ENCODE measurements around the gene PROK1. TPM values are rescaled to one million over a fixed set of nuclear protein-coding genes. Genes with fewer than 3 reads are reported as not detected.
A peak's percentile ranks its signal among the peaks of the same experiment; 100 is the strongest.
"Not testable (repeated sequence)": the region's sequence is repeated elsewhere in the genome, so short reads cannot be mapped to it uniquely, and the experiment has no call there.

PROK1 gene, protein sequence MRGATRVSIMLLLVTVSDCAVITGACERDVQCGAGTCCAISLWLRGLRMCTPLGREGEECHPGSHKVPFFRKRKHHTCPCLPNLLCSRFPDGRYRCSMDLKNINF
- not detected in 2 replicates for total RNA-seq (2014; rRNA removed; shearing (Covaris generic))

DNA sequence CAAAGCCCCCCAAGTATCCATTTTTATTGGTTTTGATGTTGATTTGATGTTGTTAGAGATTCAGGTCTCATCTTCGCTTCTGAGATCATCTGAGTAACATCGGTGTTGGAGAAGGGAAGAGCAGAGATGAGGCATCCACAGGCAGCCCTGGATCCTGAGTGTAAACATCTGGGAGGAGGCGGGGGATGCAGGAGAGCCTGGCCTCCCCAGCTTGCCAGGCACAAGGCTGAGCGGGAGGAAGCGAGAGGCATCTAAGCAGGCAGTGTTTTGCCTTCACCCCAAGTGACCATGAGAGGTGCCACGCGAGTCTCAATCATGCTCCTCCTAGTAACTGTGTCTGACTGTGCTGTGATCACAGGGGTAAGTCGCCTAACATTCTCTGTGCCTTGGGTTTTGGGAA lies at the start of gene PROK1:
PROK1 (plus strand) TSS at position 221 of the 400 bp plus-strand sequence; CDS start at position 289, 68 bp downstream.
- DNase-seq (ENCODE audit: low spot score), result no peak

DNA sequence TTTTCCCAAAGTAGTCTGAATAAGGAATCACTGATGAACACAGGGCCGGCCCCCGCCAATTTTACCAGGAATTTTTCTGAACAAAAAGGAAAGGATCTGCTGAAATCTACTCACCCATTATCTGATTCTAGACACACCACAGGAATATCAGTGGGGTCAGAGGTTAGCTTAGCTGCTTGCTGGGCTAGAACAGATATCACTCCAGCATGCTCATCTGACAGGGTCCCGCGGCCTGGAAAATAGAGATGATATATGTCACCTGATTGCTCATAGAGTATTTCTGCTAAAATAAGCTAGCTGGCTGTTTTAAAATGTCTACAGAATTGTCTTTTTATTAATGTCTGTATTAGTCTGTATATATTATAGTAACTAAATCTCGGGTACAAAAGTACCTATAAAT lies 47.1 kb upstream of the PROK1 start:
- DNase-seq (ENCODE audit: low spot score), result no peak

DNA sequence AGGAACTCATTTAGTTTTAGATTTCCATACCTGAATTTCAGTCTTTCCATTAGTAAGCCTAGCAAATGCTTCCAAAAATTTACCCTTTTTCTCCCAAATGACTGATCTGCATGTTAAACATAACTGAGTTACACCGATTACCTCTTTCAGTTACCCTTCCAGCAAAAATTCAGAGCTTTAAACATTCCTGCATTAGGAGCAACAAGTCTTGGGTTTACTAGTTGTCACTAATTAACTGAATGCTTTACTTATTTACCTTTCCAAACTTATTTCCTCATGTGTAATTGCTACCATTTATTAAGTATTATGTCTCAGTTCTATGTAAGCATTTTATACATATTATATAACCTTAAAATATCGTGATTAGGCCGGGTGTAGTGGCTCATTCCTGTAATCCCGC lies 46.5 kb upstream of the PROK1 start:
- no peak for DNase-seq (ENCODE audit: low spot score)

DNA sequence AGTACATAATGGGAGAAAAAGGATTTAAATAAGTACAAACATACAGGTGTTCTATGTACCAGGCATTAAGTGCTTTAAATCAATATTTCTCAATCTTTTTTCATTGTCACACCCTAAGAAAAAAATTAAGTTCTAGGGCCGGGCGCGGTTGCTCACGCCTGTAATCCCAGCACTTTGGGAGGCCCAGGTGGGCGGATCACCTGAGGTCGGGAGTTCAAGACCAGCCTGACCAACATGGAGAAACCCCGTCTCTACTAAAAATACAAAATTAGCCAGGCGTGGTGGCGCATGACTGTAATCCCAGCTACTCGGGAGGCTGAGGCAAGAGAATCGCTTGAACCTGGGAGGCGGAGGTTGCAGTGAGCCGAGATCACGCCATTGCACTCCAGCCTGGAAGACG lies 44.5 kb upstream of the PROK1 start:
- DNase-seq (ENCODE audit: low spot score), result not testable (repeated sequence)

DNA sequence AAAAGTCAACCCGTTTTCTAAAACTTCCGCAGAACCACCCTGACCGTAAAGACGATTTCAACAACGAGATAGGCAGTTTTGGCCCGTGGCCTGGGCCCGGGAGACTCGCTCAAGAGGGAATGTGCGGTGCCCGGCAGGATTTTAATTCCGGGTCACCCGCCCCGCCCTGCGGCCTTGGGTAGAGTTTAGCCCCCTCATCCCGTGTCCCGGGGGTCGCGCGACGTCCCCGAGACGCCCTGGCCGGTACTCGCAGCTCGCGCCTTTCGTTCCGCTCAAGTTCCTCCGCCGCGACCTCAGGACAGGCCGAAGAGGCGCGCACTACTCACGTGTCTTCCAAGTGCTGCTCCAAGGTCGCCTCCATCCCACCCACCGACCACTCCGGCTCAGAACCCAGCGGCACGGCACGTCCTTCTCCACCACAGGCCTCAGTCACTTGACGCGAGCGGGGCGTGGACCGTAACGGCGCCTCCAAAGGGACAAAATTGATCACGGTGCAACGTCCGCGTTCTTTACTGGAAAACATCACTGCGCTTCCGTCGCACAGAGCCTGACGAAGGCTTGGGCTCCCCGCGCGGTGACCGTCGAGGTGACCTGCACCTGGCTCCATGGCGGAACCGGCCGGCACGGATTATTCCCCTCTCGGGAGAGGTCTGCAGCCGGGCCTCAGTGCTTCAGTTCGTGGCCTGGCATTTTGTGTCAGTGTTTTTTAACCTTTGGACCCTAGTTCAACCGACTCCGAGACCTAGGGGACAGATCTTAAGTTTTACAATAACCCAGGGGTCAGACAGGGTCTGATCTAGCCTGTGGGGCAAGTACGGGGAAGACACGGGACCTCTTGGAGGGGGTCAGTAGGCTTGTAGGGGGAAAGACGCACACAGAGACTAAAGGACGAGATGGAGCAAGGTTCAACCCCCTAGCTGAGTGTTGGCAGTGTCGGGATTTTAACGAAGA lies 43.4 kb upstream of the PROK1 start, which contains the start of gene LAMTOR5:
LAMTOR5 (minus strand) TSS at position 435 of the 951 bp plus-strand sequence; CDS start at position 361, 74 bp downstream.
- peak; percentile 92 for DNase-seq (ENCODE audit: low spot score)

DNA sequence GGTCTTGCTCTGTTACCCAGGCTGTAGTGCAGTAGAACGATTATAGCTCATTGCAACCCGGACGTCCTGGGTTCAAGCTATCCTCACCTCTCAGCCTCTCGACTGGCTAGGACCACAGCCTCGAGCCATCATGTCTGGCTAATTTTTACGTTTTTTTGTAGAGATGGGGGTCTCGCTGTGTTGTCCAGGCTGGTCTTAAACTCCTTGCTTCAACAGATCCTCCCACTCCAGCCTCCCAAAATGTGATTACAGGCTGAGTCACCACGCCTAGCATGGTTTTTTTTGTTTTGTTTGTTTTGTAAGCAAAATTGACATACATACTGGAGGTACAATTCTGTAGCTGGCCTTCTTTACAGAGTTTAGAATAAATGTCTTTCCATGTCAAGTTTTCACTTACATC lies 42.5 kb upstream of the PROK1 start:
- no peak for DNase-seq (ENCODE audit: low spot score)

DNA sequence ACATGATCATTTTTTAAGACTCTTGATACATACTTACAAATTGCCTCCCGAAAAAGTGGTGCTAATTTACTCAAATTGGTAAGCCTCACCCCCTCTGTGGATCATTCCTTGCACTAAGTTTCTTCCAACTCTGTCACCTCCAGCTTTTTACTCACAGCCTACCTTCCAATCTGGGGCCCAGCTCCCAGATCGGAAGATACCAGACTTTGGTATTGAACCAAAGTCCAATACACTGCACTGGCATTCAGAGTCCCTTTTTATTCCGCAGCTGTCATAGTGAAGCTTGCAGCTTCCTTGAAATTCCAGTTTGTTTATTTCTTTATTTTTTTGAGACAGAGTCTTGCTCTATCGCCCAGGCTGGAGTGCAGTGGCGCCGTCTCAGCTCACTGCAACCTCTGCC lies 41.6 kb upstream of the PROK1 start:
- no peak for DNase-seq (ENCODE audit: low spot score)

DNA sequence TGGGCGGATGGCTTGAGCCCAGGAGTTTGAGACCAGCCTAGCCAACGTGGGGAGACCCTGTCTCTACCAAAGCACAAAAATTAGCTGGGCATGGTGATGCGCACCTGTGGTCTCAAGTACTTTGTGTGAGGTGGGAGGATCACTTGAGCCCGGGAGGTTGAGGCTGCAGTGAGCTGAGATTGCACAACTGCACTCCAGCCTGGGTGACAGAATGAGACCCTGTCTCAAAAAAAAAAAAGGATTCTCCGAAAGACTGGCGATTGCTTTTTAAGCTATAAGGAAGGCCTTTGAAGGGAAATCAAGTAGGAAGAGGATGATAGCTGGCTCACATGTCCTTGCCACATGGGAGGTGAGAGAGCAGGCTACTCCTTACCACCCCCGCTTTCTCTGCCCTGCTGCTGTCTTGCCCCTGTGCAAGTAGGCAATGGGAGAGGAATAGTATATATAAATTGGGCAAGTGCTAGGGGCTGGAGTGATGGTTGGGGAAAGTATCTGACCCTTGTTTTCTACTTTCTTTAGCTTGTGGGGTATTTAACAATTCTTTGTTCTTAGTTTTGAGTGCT lies 39.7 kb upstream of the PROK1 start:
- DNase-seq (ENCODE audit: low spot score), result no peak

DNA sequence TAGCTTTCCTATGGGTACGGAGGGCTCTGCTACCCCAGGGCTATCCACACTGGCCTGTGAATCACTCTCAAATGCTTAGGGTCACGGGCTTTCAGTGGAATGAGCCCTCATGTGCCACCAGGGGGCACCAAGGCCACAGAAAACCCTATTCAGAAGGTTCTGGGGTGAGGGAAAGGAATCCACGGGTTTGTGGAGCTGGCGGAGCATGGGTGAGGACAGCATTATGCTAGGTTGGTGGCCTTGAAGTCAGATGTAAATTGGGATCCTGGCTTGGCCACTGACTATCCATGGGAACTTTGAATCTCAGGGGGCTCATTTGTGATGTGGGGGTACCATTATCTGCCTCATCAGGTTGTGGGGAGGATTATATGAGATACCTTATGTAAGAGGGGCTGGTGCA lies 38.4 kb upstream of the PROK1 start:
- DNase-seq (ENCODE audit: low spot score), result peak; percentile 54

DNA sequence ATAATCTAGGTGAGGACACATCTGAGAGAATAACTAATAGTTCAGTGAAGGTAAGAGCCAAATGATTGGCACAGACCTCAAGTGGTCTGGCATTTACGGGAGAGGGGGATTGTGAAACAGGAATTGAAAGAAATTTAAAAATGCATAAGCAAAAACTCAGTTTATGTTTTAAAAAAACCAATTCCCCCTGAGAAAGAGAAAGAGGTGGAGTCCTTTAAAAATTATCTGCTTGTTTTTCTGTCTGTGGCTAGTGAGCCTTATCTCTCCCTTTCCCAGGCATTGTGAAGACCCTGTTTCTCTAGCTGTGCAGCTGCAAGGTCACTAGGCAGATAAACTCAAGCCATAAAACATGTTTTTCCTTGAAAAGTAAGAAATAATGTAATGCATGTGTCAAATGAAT lies 37.9 kb upstream of the PROK1 start:
- not testable (repeated sequence) for DNase-seq (ENCODE audit: low spot score)

DNA sequence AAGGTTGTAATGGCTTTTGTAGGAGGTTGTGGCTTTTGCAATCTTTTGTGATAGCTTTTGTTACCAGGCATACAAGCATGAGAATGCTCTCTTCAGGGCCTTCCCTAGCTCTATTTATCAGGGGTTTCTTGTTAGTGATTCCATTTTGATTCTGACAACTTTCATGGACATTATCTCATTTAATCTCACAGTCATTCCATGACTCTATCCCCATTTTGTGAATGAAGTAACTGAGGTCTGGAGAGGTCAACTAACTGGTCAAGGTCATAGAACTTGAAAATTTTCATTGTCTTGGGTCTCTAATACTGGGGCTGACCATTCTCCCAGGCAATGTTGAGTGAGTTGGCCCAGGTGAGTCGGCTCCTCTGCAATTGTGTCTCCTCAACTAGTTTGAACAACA lies 32.2 kb upstream of the PROK1 start:
- DNase-seq (ENCODE audit: low spot score), result no peak

DNA sequence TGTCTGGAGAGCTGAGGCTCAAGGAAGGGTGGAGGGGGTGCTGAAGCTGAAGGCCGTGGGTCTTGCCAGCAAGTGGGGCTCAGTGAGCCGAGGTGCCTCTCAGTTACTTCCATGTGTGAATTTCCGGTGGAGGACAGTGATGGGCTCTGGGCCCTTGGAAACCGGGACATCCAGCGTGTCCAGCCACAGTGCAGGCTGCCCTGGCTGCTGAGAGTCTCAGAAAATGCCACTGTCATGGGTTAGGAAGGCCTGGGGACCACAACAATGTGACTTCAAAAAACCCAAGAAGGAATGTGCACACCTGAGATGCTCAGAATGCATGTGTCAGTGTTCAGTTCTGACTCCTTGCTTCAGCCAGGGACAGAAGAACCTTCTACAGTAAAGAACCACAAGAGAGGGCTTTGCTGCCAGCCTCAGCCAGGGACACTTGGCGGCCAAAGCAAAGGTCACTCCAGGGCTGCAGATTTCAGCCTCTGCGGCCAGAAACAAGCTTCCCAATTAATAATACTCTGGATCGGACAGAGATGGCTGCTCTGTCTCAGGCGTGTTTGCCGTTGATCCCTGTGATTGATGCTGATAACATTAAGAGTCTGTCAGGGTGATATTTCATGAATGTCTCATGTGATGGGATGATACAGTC lies 30.8 kb upstream of the PROK1 start:
- DNase-seq (ENCODE audit: low spot score), result no peak

DNA sequence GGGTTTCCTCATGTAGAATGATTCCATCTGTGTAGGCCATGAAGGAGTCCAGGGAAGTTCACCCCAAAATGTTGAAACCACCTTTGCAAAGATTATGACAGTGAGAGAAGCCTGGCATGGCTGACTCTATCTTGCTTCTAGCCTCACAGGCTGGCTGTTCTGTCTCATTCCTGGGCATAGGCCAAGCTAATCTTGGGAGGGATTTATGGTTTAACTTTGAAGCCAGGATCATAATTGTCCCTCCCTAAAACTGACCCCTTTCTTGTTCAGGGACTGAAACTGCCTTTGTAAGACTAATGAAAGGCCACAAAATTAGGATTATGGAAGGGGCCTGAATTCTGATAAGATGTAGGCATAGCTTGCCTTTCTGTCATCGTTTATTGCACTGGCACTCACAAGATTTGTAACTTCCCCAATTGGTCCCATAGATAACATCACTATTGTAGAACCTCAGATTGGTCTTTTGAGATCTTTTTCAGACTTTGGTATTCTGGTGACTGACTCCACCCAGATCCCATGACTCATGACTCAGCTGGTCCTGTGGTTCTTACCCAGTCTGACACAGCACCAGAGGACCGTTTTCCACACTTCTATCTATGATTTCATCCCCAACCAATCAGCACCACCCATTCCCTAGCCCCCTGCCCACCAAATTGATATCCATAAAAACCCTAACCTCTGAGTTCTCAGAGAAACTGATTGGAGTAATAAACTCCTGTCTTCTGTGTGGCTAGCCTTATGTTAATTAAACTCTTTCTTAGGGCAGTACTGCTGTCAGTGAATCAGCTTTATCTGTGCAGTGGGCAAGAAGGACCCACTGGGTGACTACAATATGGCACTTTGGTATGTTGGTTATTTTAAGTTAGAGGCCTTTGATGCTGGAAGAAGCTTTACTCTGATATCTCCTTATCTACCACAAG lies 29.8 kb upstream of the PROK1 start:
- no peak for DNase-seq (ENCODE audit: low spot score)

DNA sequence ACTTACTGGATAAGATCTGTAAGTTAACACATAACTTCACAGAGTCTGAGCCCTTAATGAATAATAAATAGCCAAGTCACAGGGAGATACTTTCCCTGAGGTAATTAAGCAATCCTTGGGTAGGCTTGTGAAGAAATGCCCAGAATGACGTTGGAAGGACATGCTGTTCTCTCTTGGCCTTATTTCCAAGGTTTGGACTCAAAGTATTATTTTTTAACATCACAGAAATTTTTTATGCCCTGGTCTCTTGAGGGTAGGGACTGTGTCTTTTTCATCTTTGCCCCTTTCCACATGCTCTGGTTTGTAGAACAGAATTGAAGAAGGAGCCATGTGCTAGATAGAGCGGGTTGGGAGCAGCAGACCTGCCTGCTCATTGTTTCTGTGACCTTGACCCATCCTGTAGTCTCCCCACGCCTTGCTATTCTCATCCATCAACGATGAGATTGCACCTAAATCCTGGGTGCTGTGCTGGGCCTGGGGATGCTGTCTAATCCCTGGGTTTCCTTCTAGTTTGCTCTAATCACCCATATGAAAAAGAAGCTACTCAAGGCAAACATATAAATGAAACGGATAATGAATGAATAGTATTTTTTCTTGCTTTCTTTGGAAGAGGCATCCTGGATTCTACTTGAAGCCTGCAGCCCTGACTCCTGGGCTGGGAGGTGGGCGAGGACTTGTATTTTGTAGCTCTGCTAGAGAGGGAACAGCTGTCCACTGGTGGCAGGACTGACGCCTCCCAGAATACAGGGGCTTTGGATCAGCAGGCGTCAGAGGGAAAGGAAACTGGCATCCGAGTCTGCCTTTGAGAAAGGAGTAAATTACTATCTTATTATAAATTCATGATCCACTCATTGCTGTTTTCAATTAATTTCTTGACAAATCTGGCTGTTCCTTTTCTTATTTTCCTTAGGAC lies 26.0 kb upstream of the PROK1 start:
- no peak for DNase-seq (ENCODE audit: low spot score)

DNA sequence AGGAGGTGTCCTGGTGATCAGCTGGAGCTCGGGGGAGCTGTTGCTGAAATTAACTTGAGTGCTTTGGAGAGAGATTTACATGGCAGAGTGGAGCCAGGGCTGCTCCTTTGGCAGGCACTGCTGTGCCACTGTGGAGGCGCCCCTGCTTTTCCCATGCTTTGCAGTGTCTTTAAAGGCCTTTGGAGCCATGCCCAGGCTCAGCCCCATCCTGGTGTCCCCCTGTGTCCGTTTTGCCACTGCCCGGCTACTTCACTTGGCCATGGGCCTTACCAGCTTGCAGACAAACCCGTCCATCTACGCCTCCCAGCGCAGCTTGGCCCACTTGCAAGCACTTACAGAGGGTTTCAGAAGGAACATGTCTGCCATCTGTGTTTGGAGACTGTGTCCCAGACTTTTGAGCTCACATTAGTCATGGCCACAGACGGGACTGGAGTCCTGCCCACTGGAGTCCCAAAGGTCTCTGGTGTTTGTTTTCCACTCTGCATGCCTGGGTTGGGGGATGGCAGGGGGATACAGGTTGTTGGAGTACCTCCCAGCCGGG lies 25.3 kb upstream of the PROK1 start:
- DNase-seq (ENCODE audit: low spot score), result no peak

DNA sequence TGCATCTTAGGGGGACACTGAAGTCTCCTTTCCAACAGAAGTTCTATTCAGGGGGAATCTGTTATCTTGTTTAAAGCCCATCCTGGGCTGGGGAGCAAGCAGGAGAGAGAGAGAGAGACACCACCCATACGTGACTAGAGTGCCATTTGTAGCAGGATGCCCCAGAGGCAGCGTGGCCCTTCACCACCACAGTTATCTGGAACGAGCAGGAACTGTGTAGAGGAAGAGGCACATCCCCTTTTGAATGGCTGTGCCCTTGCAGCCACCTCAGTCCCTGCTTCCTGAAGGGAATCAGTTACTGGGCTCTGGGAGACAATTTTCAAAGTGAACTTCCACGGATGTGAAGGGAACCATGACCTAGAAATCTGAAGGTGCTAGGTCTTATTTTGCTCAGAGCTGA lies 24.1 kb upstream of the PROK1 start:
- no peak for DNase-seq (ENCODE audit: low spot score)

DNA sequence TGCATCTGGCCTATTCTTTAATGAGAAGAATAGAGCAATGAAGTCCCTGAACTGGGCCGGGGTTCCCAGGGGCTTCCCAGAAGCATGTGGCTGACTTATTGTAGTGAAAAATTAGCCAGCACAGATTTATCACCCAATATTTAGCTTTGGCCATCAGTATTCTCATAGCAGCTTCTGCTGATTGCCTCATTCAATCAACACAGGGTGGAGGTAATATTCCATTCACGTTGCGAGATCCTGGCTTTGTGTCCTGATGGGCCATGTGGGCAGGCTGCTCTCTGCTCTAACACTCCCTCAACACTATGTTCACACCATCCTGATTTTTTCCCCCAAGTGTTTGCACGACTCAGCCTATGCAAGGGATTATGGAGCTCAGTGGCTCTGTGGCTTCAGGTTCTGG lies 22.0 kb upstream of the PROK1 start:
- no peak for DNase-seq (ENCODE audit: low spot score)

DNA sequence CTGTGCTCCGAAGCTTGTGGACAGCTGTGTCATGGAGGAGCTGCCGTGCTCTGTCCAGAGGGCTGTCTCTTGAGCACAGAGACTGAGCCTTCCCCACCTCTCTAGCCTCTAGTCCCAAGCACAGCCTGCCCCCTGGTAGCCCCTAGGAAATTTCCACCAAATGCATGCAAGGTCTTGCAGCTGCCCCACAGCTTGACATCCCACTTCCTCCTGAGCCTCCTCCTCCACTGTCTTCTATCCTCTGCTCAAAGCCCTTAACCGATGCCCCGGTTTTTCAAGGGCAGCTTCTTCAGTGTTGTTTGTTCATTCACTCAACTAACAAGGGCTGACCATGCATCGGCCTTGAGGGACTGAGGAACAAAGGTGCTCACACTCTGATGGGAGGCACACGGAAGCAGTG lies 20.6 kb upstream of the PROK1 start:
- DNase-seq (ENCODE audit: low spot score), result no peak

DNA sequence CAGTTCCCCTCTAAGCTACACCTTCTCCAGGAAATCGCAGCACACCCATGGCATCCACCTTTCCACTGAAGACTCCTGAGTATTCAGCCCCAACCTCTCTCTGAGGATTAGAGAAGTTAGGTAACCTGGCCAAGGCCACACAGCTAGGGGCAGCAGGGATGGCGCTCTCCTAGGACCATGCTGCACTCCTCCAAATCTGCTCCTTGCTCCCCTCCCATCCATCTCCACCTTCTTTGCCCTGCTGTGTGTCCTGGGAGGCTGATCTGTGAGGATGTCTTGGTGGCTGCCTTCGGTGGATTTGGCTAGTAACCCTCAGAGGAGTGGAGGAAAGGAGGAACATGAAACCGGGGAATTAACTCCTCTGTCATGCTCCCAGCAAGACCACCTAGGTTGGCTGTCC lies 20.0 kb upstream of the PROK1 start:
- no peak for DNase-seq (ENCODE audit: low spot score)

DNA sequence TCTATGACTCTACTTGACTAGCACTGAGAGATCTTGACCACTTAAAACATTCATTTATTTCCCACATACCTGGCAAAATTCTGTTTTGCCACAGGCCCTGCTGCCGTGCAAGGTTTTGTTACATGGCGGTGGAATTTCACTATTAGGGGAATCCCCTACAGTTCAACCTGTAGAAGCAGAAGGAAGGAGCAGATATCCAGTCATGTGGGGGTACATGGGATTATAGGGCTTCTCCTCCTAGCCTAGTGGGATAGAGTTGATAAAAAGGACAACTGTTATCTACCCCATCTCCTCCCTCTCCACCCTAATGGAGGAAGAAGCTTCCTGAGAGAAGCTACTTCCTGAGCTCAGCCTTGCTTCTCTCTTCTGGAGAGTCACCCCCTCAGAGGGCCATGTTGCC lies 17.7 kb upstream of the PROK1 start:
- no peak for DNase-seq (ENCODE audit: low spot score)

All from H4 (cell line).